Stimulated activated CD4-positive, alpha-beta T cell treated with anti-CD3 and anti-CD28 coated beads, TNF-alpha, amount 100 ng/mL, for 48 hours (primary cell): ENCODE results near the gene TMEM270.
"Not testable (repeated sequence)": the region's sequence is repeated elsewhere in the genome, so short reads cannot be mapped to it uniquely, and the experiment has no call there.

ENCODE experiments used
- DNase-seq, 3 donors: peaks; one replicate each; pipeline ENCODE4 v3.0.0-alpha.2; 2020; ENCODE audit warnings: low read depth in 3 of 3

Gene TMEM270

DNA sequence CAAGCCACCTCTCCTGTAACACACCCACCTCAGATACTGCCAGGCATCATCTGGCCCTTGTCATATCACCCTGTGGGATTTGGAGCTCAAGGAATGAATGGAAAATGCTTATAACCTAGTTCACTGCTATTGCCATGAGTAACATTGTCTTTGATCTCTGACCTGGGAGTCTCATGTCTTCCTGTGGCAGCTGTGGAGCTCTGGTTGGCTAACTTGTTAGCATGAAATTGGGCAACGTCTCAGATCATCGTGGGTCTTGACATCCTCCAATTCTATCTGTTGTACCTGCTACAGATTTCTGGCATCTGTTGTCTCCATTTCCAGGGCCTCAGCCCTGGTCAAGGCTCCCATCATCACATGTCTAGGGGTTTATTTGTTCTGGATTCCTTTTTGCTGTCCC, 2.2 kb upstream of the TMEM270 start:
- no peak for DNase-seq

DNA sequence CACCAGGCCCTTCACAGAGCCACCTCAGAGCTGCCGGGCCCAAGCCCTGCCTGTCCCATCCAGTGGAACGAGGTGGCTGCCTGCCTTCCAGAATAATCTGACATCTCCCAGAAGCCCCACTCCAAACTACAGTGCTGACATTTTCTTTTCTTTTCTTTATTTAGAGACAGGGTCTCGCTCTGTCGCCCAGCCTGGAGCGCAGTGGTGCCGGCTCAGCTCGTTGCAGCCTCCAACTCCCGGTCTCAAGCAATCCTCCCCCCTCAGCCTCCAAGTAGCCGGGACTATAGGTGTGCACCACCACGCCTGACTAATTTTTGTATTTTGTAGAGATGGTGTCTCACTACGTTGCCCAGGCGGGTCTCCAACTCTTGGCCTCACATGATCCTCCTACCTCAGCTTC, 346 bp downstream of the TMEM270 start:
- DNase-seq, result no peak

DNA sequence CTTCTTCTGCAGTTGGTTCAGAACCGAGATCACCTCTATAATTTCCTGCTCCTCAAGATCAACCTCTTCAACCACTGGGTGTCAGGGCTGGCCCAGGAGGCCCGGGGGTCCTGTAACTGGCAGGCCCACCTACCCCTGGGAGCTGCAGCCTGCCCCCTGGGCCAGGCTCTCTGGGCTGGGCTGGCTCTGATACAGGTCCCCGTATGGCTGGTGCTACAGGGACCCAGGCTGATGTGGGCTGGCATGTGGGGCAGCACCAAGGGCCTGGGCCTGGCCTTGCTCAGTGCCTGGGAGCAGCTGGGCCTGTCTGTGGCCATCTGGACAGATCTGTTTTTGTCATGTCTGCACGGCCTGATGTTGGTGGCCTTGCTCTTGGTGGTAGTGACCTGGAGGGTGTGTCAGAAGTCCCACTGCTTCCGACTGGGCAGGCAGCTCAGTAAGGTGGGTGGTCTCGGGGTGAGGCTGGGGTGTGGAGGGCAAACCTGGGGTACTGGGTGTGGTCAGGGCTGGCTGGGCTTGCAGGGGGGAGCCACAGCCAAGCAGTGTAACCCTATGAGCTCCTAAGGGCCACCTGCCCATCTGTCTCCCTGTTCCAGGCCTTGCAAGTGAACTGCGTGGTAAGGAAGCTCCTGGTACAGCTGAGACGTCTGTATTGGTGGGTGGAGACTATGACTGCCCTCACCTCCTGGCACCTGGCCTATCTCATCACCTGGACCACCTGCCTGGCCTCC, 4.2 kb downstream of the TMEM270 start:
- DNase-seq, result no peak

DNA sequence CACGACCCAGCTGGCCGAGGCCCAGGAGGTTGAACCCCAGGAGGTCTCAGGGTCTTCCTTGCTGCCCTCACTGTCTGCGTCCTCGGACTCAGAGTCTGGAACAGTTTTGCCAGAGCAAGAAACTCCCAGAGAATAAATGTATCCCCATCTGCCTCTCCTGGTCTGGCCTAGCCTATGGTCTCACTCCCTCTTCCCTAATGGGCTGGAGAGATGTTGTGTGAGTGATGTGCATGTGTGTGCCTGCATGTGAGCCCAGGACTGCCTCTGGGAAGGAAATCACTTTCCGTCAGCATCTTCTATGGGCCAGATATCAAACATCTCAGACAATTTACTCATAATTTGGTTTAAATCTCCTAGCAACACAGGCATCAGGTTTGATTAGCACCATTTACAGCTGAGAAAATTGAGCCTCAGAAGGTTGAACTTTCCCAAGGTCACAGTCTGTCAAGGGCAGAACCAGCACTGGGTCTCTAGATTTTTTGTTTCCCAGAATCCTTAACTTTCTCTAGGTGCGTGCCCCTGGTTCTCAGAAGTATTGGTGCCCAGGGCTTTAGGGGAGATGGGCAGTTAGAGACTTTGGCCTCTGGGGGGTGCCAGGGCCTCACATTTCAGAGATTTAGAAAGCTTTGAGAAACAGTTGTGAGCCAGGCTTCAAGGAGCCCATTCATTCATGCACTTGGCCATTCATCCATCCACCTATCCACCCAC, 4.9 kb downstream of the TMEM270 start:
- no peak for DNase-seq

DNA sequence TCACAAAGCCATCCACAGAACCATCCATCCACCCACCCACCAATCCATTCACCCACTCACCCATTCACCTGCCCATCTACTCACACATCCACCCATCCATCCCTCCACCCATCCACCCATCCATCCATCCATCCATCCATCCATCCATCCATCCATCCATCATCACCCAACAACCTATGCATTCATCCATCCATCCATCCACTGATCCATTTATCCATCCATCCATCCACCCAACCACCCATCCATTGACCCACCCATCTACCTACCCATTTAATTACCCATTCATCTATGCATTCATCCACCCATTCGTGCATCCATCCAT, 5.4 kb downstream of the TMEM270 start:
- no peak for DNase-seq

DNA sequence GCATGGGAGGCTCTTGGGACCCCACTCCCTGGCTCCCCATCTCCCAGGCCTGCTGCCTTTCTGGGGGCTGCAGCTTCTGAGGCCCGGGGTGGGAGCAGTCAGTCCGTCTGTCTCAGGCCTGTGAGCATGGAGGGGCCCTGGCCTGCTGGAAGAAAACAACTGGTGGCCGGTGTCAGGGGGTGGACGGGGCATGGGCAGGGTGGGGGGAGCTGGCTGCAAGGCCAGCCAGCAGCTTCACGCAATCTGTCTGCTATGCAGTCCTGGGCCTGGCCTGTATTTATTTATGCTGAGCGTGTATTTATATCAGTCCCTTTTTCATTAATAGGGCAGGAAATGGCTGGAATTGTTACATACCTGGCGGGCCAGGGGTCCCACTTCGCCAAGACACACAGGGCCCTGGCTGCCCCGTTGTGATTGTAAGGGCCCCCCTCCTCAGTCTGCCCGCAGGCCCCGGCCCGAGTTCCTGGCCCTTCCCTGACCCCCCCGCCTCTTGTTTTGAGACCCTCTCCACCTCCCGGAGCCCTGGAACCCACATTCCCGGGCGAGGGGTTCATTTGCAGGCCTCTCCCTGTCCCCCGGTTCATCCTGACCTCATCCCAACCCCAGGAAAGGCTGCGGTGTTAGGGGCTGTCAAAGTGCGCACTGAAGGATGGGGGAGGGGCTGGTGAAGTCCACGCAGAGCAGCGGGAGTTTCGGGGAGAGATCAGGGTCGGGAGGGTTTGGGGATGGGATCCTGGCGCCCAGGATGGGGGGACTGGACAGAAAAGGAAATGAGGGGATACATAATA, 8.2 kb downstream of the TMEM270 start:
- no peak for DNase-seq

DNA sequence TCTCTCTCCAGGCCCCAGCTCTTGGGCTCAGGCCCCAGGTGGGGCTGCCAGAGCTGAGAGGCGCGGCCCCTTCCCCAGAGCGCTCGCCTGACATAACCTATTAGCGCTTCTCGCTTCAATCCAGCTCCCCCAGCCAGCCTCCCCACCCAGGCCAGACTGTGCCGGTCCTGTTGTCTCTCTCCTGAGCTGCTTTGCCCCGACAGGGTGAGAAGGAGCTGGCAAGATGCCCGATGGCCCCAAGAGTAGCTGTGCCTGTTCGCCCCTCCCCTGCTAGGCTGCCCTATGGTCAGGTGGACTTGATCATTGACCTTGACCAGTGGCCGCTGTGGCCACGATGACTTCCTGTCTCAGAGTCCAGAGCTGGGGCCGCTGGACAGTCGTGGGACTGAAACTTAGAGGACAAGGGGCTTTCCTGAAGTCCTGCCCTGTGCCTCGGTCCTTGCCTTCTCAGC, 9.1 kb downstream of the TMEM270 start:
- no peak for DNase-seq

DNA sequence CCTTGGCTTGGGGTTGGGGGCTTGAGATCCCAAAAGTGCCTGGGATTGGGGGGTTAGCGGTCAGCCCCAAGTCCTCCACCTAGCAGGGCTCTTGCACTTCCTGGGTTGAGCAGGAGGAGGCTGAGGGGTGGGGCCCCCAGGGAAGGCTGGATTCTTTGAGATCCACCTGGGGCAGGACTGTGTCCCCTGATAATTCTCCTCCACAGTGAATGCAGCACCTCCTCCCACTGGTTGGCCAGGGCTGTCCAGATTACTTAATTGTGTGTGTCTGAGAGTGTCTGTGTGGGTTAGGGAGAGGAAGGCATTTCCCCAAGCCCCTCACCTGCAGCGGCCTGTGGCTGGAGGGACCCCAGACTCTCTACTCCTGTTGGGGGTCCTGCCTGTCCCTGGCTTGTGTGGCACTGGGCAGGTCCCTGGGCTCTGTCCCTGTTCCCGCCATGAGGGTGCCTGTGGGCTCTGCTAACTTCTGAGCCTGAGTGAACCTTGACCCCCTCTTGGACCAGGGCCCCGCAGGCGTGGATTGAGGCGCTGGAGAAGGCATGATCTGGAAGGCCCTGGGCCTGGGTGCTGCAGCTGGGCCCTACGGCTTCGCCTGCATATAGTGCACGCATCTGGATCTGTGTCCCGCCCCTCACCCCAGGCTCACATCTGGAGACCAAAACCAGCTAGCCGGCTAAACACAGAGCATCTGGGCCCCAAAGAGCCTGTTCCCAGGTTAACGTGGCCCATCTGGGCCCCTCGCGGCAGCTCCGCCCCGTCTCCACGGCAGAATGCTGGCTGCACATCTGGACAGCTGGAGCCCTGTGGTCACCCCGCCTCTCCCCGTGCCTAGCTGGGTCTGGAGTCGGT, 10.4 kb downstream of the TMEM270 start:
- DNase-seq, result no peak

DNA sequence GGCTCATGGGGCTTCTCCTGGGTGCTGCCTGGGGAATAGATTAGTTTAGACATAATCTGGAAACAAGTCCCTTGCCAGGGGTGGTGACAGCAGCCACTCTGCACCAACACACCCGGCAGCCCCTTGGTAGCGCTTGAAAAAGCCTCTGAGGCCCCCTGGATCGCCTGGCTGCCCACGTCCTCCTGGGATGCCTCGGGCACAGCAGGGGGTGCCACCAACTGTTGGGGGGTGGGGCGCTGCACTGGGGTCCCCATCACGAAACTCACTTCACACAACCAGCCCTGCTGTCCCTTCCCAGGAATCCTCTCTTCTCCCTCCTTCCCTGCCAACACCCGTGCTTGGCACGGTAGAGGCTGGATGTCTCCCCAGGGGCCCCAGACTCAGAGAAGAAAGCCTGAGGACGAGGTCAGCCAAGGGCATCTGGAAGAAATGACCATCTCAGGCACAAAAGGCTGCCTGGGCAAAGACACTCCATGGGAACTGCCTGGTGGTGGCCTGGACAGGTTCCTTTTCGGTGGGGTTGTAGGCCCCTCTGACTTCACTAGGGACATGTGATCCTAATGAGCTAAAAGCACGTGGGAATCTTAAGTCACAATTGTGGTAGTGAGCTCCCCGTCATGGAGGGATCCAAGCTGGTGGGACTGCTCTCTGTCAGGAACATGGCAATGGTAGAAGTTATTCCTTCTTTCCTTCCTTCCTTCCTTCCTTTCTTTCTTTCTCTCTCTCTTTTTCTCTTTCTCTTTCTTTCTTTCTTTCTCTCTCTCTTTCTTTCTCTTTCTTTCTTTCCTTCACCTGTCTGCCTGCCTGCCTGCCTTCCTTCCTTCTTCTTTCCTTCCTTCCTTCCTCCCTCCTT, 11.3 kb downstream of the TMEM270 start:
- DNase-seq, result no peak

DNA sequence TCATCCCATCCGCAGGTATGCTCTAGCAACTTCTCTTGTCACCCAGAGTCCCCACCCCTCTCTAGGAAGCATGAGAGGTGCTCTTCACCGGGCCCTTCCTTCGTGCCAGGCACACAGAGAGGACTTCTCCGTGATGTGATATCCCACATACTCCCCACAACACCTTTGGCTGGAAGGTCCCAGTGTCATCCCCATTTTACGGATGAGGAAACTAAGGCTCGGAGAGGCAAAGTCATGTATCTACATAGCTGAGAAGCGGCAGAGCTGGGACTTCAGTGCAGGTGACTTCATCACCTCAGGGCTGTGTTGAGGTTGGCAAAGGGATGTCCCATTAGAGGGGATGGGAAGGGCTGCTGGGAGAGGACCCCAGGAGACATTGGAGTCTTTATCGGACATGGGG, 15.4 kb downstream of the TMEM270 start:
- no peak for DNase-seq

DNA sequence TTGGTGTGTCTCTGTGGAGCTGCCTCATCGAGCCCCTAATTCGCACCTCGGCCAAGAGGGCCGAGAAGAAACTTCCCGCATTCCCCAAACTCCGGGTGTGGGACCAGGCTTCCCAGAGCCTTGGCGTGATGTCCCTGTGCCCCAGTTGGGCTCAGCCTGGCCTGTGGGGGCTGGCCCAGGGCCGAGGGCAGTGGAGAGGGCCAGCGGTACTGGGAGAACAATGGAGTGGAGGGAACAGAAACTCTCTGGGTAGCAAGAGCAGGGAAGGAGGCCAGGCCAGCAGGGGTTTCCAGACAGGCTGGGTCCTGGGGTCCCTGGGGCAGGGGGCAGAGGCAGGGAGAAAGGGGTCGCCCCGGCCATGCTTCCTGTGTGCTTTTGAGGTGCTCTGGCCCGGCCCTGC, 16.0 kb downstream of the TMEM270 start:
- no peak for DNase-seq

DNA sequence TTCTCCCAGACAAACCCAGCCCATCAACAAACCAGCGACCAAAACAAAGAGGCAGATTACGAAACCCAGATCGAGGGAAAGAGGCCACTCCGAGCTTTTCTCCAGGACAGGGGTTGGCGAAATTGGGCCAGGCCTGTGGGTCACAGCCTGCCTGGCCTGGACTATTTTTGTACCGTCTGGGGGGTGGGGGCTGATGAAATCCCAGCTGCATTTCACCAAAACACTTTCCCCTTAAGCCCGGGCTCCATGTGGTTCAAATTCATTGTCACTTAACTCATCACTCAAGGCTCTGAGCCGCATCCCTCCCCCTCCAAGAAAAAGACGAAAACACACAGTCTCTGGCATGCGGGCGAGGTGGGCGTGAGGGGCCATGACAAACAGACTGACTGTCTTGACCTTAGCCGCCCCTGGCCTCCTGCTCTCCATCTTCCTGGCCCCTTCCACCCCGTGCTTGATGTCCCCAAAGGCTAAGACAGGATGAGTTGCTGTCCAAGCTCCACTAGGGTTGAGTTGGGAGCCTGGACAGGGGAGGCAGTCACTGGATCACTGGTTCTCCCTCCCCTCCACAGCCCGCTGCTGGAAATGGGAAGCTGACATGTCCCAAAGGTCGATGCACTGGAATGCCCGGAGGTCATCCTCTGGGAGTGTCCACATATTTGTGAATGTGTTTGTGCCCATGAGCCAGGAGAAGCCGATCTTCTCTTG, 19.2 kb downstream of the TMEM270 start:
- DNase-seq, result no peak

DNA sequence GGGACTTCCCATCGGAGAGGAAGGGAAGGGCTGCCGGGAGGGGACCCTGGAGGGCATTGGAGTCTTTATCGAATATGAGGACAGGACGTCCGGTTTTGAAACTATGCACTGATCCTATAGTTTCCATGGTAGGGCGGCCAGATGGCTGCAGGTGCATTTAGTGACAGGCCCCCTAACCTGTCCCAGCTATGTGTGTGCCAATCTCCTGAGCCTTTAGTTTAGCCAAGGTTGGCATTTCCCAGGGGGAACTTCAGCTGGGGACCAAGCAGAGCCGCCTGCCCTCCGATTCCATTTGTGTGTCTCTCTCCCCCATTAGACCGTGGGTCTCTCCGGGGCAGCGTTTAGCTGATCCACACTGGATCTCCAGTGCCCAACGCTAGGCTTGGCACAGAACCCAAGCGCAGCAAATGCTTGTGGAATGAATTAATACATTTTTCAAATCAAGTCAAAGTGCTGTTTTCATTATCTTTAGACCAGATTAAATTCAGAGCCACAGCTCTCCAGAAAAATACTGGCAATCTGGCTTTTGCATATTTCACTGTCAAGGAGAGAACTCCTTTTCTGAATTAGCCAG, 19.9 kb downstream of the TMEM270 start:
- no peak for DNase-seq

DNA sequence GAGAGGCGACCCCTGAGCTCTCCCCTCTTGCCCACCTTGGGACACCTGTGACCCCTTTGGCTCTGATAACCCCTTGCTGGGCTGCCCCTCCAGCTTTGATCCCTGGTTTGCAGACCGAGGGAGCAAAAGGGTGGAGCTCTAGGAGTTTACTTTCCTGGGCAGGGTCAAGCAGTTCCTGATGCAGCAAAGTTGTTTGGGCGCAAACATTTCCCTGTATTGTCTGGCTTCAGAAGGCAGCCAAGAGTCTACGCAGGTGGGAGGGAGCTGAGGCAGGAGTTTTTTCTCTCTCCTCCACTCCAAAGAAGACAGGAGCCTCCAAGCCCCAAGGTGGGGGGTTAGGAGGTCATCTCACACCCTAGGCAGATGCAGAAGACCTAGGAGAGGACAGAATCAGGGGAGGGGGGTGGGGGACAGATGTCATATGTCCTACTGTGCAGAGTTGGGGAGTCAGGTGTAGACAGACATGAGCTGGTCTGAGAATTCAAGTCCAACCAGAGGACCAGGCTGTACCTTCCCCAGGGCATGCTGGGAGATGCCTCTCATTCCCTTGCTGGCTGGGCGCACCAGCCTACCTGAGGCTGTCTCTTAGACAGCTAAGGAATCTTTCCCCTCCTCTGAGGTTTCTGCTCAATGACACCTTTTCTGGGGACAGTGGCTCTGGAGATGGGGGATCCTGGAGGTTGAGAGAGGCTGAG, 20.5 kb downstream of the TMEM270 start:
- DNase-seq, result no peak

DNA sequence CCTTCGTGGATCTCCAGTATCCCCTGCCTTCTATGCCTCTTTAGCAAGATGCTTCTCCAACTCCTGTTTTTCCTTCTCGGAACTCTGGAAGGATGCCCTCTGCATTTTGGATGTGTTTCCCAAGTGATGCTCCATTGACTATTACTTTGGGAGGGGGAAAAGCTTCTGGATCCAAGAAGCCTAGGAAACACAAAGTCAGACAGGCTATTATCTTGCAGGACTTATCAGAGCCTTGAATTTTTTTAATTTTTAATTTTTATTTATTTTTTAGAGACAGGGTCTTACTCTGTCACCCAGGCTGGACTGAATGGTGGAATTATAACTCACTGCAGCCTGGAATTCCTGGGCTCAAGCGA, 21.1 kb downstream of the TMEM270 start:
- DNase-seq, result no peak

DNA sequence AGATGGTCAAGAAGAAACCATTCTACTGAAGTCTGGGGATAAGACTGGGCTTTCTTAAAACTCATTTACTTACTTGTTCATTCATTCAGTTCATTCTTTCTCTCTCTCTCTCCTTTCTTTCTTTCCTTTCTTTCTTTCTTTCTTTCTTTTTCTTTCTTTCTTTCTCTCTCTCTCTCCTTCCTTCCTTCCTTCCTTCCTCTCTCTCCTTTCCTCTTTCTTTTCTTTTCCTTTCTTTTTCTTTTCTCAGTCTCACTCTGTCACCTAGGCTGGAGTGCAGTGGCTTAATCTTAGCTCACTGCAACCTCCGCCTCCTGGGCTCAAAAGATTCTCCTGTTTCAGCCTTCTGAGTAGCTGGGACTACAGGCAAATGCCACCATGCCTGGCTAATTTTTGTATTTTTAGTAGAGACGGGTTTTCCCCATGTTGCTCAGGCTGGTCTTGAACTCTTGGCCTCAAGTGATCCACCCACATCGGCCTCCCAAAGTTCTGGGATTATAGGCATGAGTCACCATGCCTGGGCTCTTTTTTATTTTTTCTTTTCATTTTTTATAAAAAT, 24.0 kb downstream of the TMEM270 start:
- not testable (repeated sequence) for DNase-seq

DNA sequence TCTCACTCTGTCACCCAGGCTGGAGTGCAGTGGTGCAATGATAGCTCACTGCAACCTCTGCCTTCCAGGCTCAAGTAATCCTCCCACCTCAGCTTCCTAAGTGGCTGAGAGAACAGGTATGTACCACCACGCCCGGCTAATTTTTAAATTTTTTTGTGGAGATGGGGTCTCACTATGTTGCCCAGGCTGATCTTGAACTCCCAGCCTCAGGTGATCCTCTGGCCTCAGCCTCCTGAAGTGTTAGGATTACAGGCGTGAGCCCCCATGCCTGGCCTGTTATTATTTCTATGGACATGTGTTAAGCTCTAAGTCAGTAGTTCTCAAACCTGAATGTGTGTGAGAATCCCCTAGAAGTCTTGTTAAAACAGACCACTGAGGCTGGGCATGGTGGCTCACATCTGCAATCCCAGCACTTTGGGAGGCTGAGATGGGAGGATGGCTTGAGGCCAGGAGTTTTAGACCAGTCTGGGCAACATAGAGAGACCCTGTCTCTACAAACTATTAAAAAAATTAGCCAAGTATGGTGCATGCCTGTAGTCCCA, 24.5 kb downstream of the TMEM270 start:
- DNase-seq, result no peak

DNA sequence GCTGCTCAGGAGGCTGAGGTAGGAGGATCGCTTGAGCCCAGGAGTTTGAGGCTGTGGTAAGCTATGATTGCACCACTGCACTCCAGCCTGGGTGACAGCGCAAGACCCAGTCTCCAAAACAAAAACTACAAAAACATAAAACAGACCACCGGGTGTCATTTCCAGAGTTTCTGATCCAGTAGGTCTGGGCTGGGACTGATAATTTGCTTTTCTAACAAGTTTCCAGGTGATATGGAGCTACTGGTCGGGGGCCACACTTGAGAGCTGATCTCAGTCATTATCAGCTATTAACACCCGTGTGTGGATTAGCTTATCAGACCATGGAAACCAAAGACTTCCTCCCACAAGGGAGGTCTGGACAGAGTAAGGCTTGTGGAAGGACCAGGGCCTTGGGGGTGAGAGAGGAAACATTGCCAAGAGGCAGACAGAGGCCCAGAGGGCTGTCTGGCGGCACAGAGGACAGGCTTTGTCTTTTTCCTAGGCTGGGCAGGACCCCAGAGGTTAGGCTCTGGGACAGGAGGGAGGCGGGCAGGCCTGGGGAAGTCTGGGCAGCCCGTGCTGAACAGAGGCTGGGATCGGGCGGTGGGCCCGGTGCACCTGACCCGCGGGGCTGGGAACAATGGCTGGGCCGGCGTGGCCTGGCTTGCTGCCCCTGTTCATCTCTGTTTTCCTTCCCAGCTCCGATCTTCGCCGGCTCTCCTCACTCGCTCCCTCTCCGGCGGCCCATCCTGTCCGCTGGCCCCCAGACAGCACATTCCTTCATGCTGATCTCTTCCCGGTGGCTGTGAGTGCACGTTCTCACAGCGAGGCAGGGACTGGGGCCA, 25.2 kb downstream of the TMEM270 start:
- no peak for DNase-seq
